ENCODE data around the gene TM7SF3.
A peak's percentile ranks its signal among the peaks of the same experiment; 100 is the strongest.

TM7SF3 gene

GRCh38 chr12:27014859-27015729 lies 910 bp upstream of the TM7SF3 start:
- no peaks in the 10 kb centered on the region for H3K9me3 ChIP-seq (replicated peaks; ENCODE audit: low read length)
- no peaks in the 10 kb centered on the region for H3K36me3 ChIP-seq (ENCODE audit: insufficient read depth, low read length)
- H3K9ac ChIP-seq (ENCODE audit: low read depth, low read length) = peak overlapping the region; percentile 79
- H3K4me2 ChIP-seq (ENCODE audit: low read length) = peak overlapping the region; percentile 88
- H3K4me3 ChIP-seq (ENCODE audit: low read length) = peak overlapping the region; percentile 78
- no peaks in the 10 kb centered on the region for H3K27me3 ChIP-seq (ENCODE audit: control insufficient read depth, insufficient read depth, low read length)
- peaks cover 19% of the 10 kb centered on the region for H3K4me1 ChIP-seq (ENCODE audit: control insufficient read depth, insufficient read depth, low read length)

GRCh38 chr12:27013611-27014084 lies 536 bp downstream of the TM7SF3 start:
- H3K9ac ChIP-seq (ENCODE audit: low read depth, low read length) = peak overlapping the region; percentile 79
- H3K9me3 ChIP-seq (replicated peaks; ENCODE audit: low read length) = no peaks in the 10 kb centered on the region
- peak overlapping the region; percentile 88 for H3K4me2 ChIP-seq (ENCODE audit: low read length)
- H3K36me3 ChIP-seq (ENCODE audit: insufficient read depth, low read length) = no peaks in the 10 kb centered on the region
- peak overlapping the region; percentile 78 for H3K4me3 ChIP-seq (ENCODE audit: low read length)
- no peaks in the 10 kb centered on the region for H3K27me3 ChIP-seq (ENCODE audit: control insufficient read depth, insufficient read depth, low read length)
- H3K4me1 ChIP-seq (ENCODE audit: control insufficient read depth, insufficient read depth, low read length) = peaks cover 19% of the 10 kb centered on the region

DNA sequence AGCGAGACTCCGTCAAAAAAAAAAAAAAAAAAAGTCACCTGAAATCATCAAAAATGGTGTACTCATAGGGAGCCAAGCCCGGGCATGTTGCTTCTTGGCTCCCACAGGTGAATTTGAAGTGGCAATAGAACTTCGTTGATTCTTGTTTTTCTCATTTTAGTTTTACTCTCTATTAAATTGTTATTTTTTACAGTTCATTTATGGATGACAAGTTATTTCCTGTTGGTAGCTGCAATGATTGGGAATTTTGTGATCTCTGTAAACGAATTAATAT lies 1.3 kb downstream of the TM7SF3 start:
- Histone ChIP-seq H3K4me1 (ENCODE audit: control insufficient read depth, insufficient read depth, low read length) (peaks cover 19% of the 10 kb centered on the region), H3K36me3 (ENCODE audit: insufficient read depth, low read length) (no peaks in the 10 kb centered on the region), H3K9me3 (replicated peaks; ENCODE audit: low read length) (no peaks in the 10 kb centered on the region), H3K27me3 (ENCODE audit: control insufficient read depth, insufficient read depth, low read length) (no peaks in the 10 kb centered on the region), H3K4me2 (ENCODE audit: low read length) (peak overlapping the region; percentile 88), H3K4me3 (ENCODE audit: low read length) (peak overlapping the region; percentile 78), H3K9ac (ENCODE audit: low read depth, low read length) (peak overlapping the region; percentile 79)

DNA sequence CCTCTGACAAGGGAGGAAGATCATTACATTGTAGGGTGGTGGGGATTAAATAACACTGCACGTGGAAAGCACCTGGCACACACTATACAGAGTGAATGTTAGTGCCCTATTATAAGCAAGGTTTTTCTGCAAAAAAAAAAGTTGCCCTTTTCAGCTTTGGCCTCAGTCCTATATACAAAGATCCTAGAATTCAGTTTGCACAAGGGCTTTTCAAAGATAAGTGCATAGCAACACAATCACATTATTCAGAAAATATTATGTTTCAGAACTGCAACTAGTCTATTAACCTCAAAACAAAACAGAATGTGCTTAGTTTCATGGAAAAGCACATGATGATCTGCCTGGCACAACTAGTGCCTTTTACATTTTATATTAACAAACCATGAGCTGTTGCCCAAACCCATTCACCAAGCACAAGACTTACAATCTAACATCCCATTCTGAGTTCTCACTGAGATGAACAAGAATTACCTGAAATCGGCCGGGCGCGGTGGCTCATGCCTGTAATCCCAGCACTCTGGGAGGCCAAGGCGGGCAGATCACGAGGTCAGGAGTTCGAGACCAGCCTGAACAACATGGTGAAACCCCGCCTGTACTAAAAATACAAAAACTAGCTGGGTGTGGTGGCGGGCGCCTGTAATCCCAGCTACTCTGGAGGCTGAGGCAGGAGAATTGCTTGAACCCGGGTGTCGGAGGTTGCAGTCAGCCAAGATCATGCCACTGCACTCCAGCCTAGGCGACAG lies 1.8 kb downstream of the TM7SF3 start:
- no peak overlapping the region for H3K9ac ChIP-seq (ENCODE audit: low read depth, low read length)
- no peak overlapping the region for H3K4me3 ChIP-seq (ENCODE audit: low read length)
- no peaks in the 10 kb centered on the region for H3K36me3 ChIP-seq (ENCODE audit: insufficient read depth, low read length)
- no peaks in the 10 kb centered on the region for H3K9me3 ChIP-seq (replicated peaks; ENCODE audit: low read length)
- no peaks in the 10 kb centered on the region for H3K27me3 ChIP-seq (ENCODE audit: control insufficient read depth, insufficient read depth, low read length)
- peaks cover 19% of the 10 kb centered on the region for H3K4me1 ChIP-seq (ENCODE audit: control insufficient read depth, insufficient read depth, low read length)
- peak overlapping the region; percentile 88 for H3K4me2 ChIP-seq (ENCODE audit: low read length)

- Histone ChIP-seq H3K9ac (ENCODE audit: low read depth, low read length) (no peak overlapping the region), H3K36me3 (ENCODE audit: insufficient read depth, low read length) (no peaks in the 10 kb centered on the region), H3K9me3 (replicated peaks; ENCODE audit: low read length) (no peaks in the 10 kb centered on the region), H3K27me3 (ENCODE audit: control insufficient read depth, insufficient read depth, low read length) (no peaks in the 10 kb centered on the region), H3K4me3 (ENCODE audit: low read length) (no peak overlapping the region), H3K4me1 (ENCODE audit: control insufficient read depth, insufficient read depth, low read length) (peaks cover 12% of the 10 kb centered on the region), H3K4me2 (ENCODE audit: low read length) (no peak overlapping the region)
These were observed 4.3 kb downstream of the TM7SF3 start for GRCh38 chr12:27009881-27010301.

GRCh38 chr12:27008081-27008480 lies 6.1 kb downstream of the TM7SF3 start:
- Histone ChIP-seq H3K4me1 (ENCODE audit: control insufficient read depth, insufficient read depth, low read length) (peaks cover 3% of the 10 kb centered on the region), H3K9ac (ENCODE audit: low read depth, low read length) (no peak overlapping the region), H3K4me2 (ENCODE audit: low read length) (no peak overlapping the region), H3K9me3 (replicated peaks; ENCODE audit: low read length) (no peaks in the 10 kb centered on the region), H3K36me3 (ENCODE audit: insufficient read depth, low read length) (no peaks in the 10 kb centered on the region), H3K4me3 (ENCODE audit: low read length) (no peak overlapping the region), H3K27me3 (ENCODE audit: control insufficient read depth, insufficient read depth, low read length) (no peaks in the 10 kb centered on the region)

DNA sequence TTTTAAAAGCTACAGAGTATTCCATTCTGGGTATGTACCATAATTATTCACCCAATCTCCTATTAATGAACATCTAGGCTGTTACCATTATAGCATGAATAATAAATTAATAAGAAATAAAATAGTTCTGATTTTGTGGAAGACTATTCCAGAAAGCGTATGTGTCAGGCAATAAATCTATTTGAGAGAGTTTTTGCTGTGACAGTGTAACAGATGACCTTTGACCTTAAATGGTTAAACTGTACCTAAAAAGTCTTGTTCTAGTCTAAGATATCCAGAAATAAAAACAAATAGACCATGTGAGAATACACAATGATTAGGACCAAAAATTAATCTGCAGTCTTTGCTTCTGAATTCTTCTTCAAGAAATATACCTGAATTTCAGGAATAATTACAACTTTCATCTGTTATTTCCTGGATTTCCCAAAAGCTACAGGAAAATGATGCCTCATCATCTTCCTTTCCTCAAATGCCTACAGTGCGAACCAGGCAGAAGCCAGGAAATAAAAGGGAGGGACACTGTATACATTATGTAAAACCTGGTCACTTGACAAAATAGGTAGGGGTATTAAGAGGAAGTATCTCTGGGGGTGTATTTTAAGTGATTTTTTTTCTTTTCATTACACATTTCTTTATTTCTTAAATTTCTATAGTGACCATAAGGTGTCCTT lies 7.3 kb downstream of the TM7SF3 start:
- Histone ChIP-seq H3K4me1 (ENCODE audit: control insufficient read depth, insufficient read depth, low read length) (no peaks in the 10 kb centered on the region), H3K27me3 (ENCODE audit: control insufficient read depth, insufficient read depth, low read length) (no peaks in the 10 kb centered on the region), H3K4me2 (ENCODE audit: low read length) (no peak overlapping the region), H3K36me3 (ENCODE audit: insufficient read depth, low read length) (no peaks in the 10 kb centered on the region), H3K9me3 (replicated peaks; ENCODE audit: low read length) (no peaks in the 10 kb centered on the region), H3K9ac (ENCODE audit: low read depth, low read length) (no peak overlapping the region), H3K4me3 (ENCODE audit: low read length) (no peak overlapping the region)

- H3K36me3 ChIP-seq (ENCODE audit: insufficient read depth, low read length) = no peaks in the 10 kb centered on the region
- H3K4me1 ChIP-seq (ENCODE audit: control insufficient read depth, insufficient read depth, low read length) = no peaks in the 10 kb centered on the region
- no peak overlapping the region for H3K4me2 ChIP-seq (ENCODE audit: low read length)
- H3K9ac ChIP-seq (ENCODE audit: low read depth, low read length) = no peak overlapping the region
- H3K9me3 ChIP-seq (replicated peaks; ENCODE audit: low read length) = no peaks in the 10 kb centered on the region
- no peaks in the 10 kb centered on the region for H3K27me3 ChIP-seq (ENCODE audit: control insufficient read depth, insufficient read depth, low read length)
- no peak overlapping the region for H3K4me3 ChIP-seq (ENCODE audit: low read length)
These were observed 8.7 kb downstream of the TM7SF3 start for GRCh38 chr12:27005495-27005894.

DNA sequence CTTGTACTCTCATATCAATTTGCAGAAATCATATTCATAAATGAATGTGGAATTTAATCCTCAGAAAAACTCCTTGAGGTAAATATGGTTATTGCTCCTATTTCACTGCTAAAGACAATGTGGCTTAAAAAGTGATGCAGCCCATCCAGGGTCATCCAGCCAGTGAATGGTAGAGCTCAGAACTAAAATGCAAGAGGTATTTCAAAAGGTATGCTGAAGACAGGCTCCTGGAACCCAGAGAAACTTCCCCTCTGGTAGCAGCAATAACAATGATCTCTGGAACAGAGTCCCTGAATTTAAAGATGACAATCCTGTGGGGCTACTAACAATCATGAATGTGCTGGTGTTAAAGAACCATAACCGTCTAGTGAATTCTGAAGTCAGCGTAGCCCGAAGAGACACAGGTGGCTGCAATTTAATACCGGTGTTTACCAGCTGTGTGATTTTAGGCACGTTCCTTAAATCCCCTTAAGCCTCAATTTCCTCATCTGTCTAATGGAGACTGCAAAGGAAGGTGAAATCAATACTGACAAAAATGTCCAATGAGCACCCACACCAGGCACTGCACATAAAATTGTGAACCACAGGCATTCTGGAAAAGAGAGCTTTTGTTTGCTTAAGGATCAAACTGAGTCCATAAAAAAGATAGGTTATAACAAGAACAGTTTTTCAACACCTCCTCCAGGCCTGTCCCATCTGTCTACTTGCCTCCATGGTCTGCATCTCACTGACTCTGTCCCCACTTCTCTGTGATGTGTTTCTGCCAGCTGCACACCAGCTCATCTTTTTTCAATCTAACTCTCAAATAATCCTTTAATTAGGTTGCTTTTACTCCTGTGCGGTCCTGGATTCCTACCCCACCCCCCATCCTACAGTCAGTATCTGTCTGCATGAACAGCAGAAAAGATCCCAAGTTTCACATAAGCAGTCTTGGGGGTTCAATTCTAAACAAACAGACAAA lies 10.5 kb downstream of the TM7SF3 start:
- Histone ChIP-seq H3K36me3 (ENCODE audit: insufficient read depth, low read length) (no peaks in the 10 kb centered on the region), H3K9ac (ENCODE audit: low read depth, low read length) (no peak overlapping the region), H3K4me1 (ENCODE audit: control insufficient read depth, insufficient read depth, low read length) (no peaks in the 10 kb centered on the region), H3K27me3 (ENCODE audit: control insufficient read depth, insufficient read depth, low read length) (no peaks in the 10 kb centered on the region), H3K4me3 (ENCODE audit: low read length) (no peak overlapping the region), H3K9me3 (replicated peaks; ENCODE audit: low read length) (no peaks in the 10 kb centered on the region), H3K4me2 (ENCODE audit: low read length) (no peak overlapping the region)

- H3K4me1 ChIP-seq (ENCODE audit: control insufficient read depth, insufficient read depth, low read length) = no peaks in the 10 kb centered on the region
- H3K27me3 ChIP-seq (ENCODE audit: control insufficient read depth, insufficient read depth, low read length) = no peaks in the 10 kb centered on the region
- no peaks in the 10 kb centered on the region for H3K9me3 ChIP-seq (replicated peaks; ENCODE audit: low read length)
- no peak overlapping the region for H3K4me3 ChIP-seq (ENCODE audit: low read length)
- peaks cover 5% of the 10 kb centered on the region for H3K36me3 ChIP-seq (ENCODE audit: insufficient read depth, low read length)
- no peak overlapping the region for H3K4me2 ChIP-seq (ENCODE audit: low read length)
- no peak overlapping the region for H3K9ac ChIP-seq (ENCODE audit: low read depth, low read length)
These were observed 12.0 kb downstream of the TM7SF3 start for GRCh38 chr12:27002141-27002540.
